Fibroblast of lung (primary cell): Measurements from ENCODE around the gene SLAMF1.

Source experiments
- CTCF ChIP-seq, 2 donors: IDR thresholded peaks in 1 of 2; conservative IDR thresholded peaks in 1 of 2; 1 replicate in 1 of 2; 2 replicates in 1 of 2; pipeline ENCODE4 v1.5.1; 2011 to 2012; ENCODE audit warnings: low read length in 2 of 2, control low read depth in 1 of 2, inconsistent platforms in 1 of 2, low read depth in 1 of 2, mild to moderate bottlenecking in 1 of 2
- EZH2 ChIP-seq: IDR thresholded peaks from 2 replicates; pipeline ENCODE4 v1.5.1; 2012; ENCODE audit warnings: low read length, control low read depth, mild to moderate bottlenecking; ENCODE audit errors: missing control alignments

GRCh38 chr1:160664573-160665051 lies 17.8 kb upstream of the SLAMF1 start:
- TF ChIP-seq CTCF (conservative IDR thresholded peaks at IDR 0.05 in 1 of 2, IDR thresholded peaks at IDR 0.05 in 1 of 2; ENCODE audit: low read depth in 1 of 2, low read length in 2 of 2) (no peak), EZH2 (no peak)
